ENCODE data around the gene HMGCR. TPM values are rescaled to one million over a fixed set of nuclear protein-coding genes. Genes with fewer than 3 reads are reported as not detected.

HMGCR gene
- total and polyA plus RNA-seq, 9 of the 15 experiments (the other 6 are each of a cell fraction or from before 2014, with no cell fraction given), result 29.5 to 155 (median 61.5) TPM

- no peaks in the 10 kb centered on the region for H4K20me1 ChIP-seq (replicated peaks; ENCODE audit: control insufficient read depth, insufficient read depth, low read length)
- FAIRE-seq (no peak), ATAC-seq (no peak), DNase-seq (ENCODE audit: extremely low read depth in 1 of 4, low spot score in 3 of 4) (peak in 1 of 4 experiments; percentile 4)
- no peak for TF ChIP-seq TFAP4 (CRISPR knock-in tag; IDR thresholded peaks at IDR 0.05; ENCODE audit: borderline replicate concordance)
- TF ChIP-seq AFF4 (CRISPR knock-in tag; IDR thresholded peaks at IDR 0.05), result no peak
- TF ChIP-seq GATAD2B (IDR thresholded peaks at IDR 0.05; ENCODE audit: borderline replicate concordance), result no peak
- no peak for TF ChIP-seq MLX (CRISPR knock-in tag; conservative IDR thresholded peaks at IDR 0.05)
- no peak for TF ChIP-seq POLR2AphosphoS2 (IDR thresholded peaks at IDR 0.05; ENCODE audit: low read length)
- no peak for TF ChIP-seq GABPB2 (CRISPR knock-in tag; conservative IDR thresholded peaks at IDR 0.05)
- TF ChIP-seq ZNF444 (CRISPR knock-in tag; IDR thresholded peaks at IDR 0.05), result no peak
- TF ChIP-seq VEZF1 (CRISPR knock-in tag; IDR thresholded peaks at IDR 0.05), result no peak
- TF ChIP-seq BCOR (IDR thresholded peaks at IDR 0.05), result no peak
- TF ChIP-seq JUND (IDR thresholded peaks at IDR 0.05; ENCODE audit: borderline replicate concordance, low read depth, low read length), result no peak
- no peak for TF ChIP-seq JUND (tag; IDR thresholded peaks at IDR 0.05; ENCODE audit: borderline replicate concordance, low read depth, low read length)
- no peak for TF ChIP-seq KAT8 (IDR thresholded peaks at IDR 0.05; ENCODE audit: low read depth)
- intact Hi-C loops (cut with micrococcal nuclease) (loop anchor here (10.0 kb wide), 1 partner anchor 298 kb away; no protein-coding TSS in a partner anchor), in situ Hi-C loops (cut with MboI) (no loop called here)
- POLR2A ChIA-PET, result interaction anchor here (0.8 to 1.6 kb wide), 3 partner anchors 8 to 619 kb away, joined by 3 to 6 read pairs (median 4); no protein-coding TSS in a partner anchor
- H3K9ac ChIP-seq (ENCODE audit: insufficient read depth in 1 of 2, low read depth in 2 of 2, low read length in 2 of 2), result no peak overlapping the region
- no peaks in the 10 kb centered on the region for H3K9me3 ChIP-seq (replicated peaks; ENCODE audit: control insufficient read depth, insufficient read depth, low read depth, low read length)
- H3K27ac ChIP-seq (ENCODE audit: extremely low read depth, low read depth, low read length), result no peak overlapping the region
- peaks cover 0 to 3% of the 10 kb centered on the region in 2 experiments; a peak in 1 of 5 replicates for H3K4me1 ChIP-seq (replicated peaks in 1 of 2; ENCODE audit: control insufficient read depth in 2 of 2, insufficient read depth in 2 of 2, low read length in 2 of 2)
- CTCF ChIA-PET (ENCODE audit: low intra/inter-chr PET ratio), result no interaction called here
- H3K9me1 ChIP-seq (ENCODE audit: control insufficient read depth, insufficient read depth, low read length), result no peaks in the 10 kb centered on the region
- 17% methylated on average over 5 of the region's 9 CpGs for WGBS (ENCODE audit: insufficient coverage, low coverage, missing lambda C conversion rate)
- H3K4me3 ChIP-seq, result no peak overlapping the region
- no peak overlapping the region for H3K4me2 ChIP-seq (ENCODE audit: insufficient read depth, low read length)
- H3K27me3 ChIP-seq (ENCODE audit: control insufficient read depth in 2 of 2, insufficient read depth in 2 of 2, low read length in 2 of 2), result no peaks in the 10 kb centered on the region
- no peak overlapping the region for H2AFZ ChIP-seq (ENCODE audit: low read depth, low read length)
- peaks cover 12% of the 10 kb centered on the region; the same call in 1 of the 3 replicates for H3K36me3 ChIP-seq (ENCODE audit: control insufficient read depth, insufficient read depth, low read length)
- no TSS peak for BruUV-seq (replicated peaks)
- H3K79me2 ChIP-seq (ENCODE audit: control insufficient read depth, insufficient read depth, low read length), result no peaks in the 10 kb centered on the region
Observed at GRCh38 chr5:75366787-75367186, 29.8 kb downstream of the HMGCR start.

Data from K562 (cell line).